Keratinocyte (primary cell): ENCODE data around the gene PSD4. TPM values are rescaled to one million over a fixed set of nuclear protein-coding genes. Genes with fewer than 3 reads are reported as not detected.

Experiments
- DNase-seq: peaks from one replicate; pipeline ENCODE4 v3.0.0-alpha.2; 2011; ENCODE audit warnings: low read depth, missing footprints, low spot score
- FAIRE-seq: peaks from 2 replicates; lab custom pipeline; 2011; peaks lifted over from hg19 to GRCh38; lab: Jason Lieb, UNC
- H2AFZ ChIP-seq: 2 replicates; pipeline ENCODE4 v1.6.0; 2012; ENCODE audit warnings: low read length, control low read depth, inconsistent platforms; ENCODE audit not compliant: control insufficient read depth
- H3K27ac ChIP-seq: 2 replicates; pipeline ENCODE4 v1.5.1; 2011; ENCODE audit warnings: low read length; ENCODE audit not compliant: control insufficient read depth, insufficient read depth
- H3K27me3 ChIP-seq: 3 replicates; pipeline ENCODE4 v1.6.0; 2011; ENCODE audit warnings: low read length; ENCODE audit not compliant: control insufficient read depth, insufficient read depth; ENCODE audit errors: extremely low read depth
- H3K36me3 ChIP-seq, 2 experiments: 2 replicates in 1 of 2; 3 replicates in 1 of 2; pipeline ENCODE4 v1.5.1; 2011; ENCODE audit warnings: low read length in 2 of 2, mild to moderate bottlenecking in 1 of 2; ENCODE audit not compliant: control insufficient read depth in 2 of 2, insufficient read depth in 2 of 2; ENCODE audit errors: extremely low read depth in 1 of 2
- H3K4me1 ChIP-seq: 3 replicates; pipeline ENCODE4 v1.5.1; 2011; ENCODE audit warnings: low read length; ENCODE audit not compliant: control insufficient read depth, insufficient read depth; ENCODE audit errors: extremely low read depth
- H3K4me2 ChIP-seq: 3 replicates; pipeline ENCODE4 v1.6.0; 2011; ENCODE audit warnings: low read depth, low read length; ENCODE audit not compliant: control insufficient read depth, insufficient read depth; ENCODE audit errors: extremely low read depth
- H3K4me3 ChIP-seq, 3 experiments: fragments of 200-600 bp in 1 of 3; sonication (generic) in 1 of 3; 2 replicates in 2 of 3; 3 replicates in 1 of 3; pipeline ENCODE4 v1.5.1; 2011 to 2016; ENCODE audit warnings: low read length in 3 of 3, mild to moderate bottlenecking in 3 of 3, control low read depth in 2 of 3, inconsistent platforms in 1 of 3, low read depth in 1 of 3, mixed read lengths in 1 of 3, mixed run types in 1 of 3, moderate library complexity in 1 of 3; ENCODE audit not compliant: control insufficient read depth in 2 of 3, insufficient read depth in 2 of 3; ENCODE audit errors: extremely low read depth in 1 of 3
- H3K79me2 ChIP-seq: 2 replicates; pipeline ENCODE4 v1.6.0; 2012; ENCODE audit warnings: low read length; ENCODE audit not compliant: control insufficient read depth, insufficient read depth
- H3K9ac ChIP-seq: 3 replicates; pipeline ENCODE4 v1.6.0; 2011; ENCODE audit warnings: low read length; ENCODE audit not compliant: control insufficient read depth, insufficient read depth; ENCODE audit errors: extremely low read depth
- H3K9me1 ChIP-seq: 3 replicates; pipeline ENCODE4 v1.6.0; 2011; ENCODE audit warnings: low read length; ENCODE audit not compliant: control insufficient read depth, insufficient read depth; ENCODE audit errors: extremely low read depth
- H3K9me3 ChIP-seq: 2 replicates; pipeline ENCODE4 v1.5.1; 2012; ENCODE audit warnings: low read depth, low read length; ENCODE audit not compliant: control insufficient read depth
- H4K20me1 ChIP-seq: 3 replicates; pipeline ENCODE4 v1.6.0; 2011; ENCODE audit warnings: low read length; ENCODE audit not compliant: control insufficient read depth, insufficient read depth; ENCODE audit errors: extremely low read depth
- CTCF ChIP-seq, 3 experiments: IDR thresholded peaks in 1 of 3; conservative IDR thresholded peaks in 1 of 3; optimal IDR thresholded peaks in 1 of 3; 2 replicates in 2 of 3; 3 replicates in 1 of 3; pipeline versions ENCODE3 to v1.5.1; 2011; ENCODE audit warnings: low read length in 3 of 3, mild to moderate bottlenecking in 3 of 3, moderate library complexity in 2 of 3, control low read depth in 1 of 3, inconsistent platforms in 1 of 3; ENCODE audit not compliant: insufficient read depth in 2 of 3; ENCODE audit errors: extremely low read depth in 1 of 3
- EZH2 ChIP-seq: IDR thresholded peaks from one replicate; pipeline ENCODE4 v1.6.1; 2012; ENCODE audit warnings: inconsistent platforms, mild to moderate bottlenecking, low read length, moderate library complexity
- dilution Hi-C: fragments of 300-500 bp; cut with MboI; formaldehyde crosslinking; loops from one replicate; pipeline ENCODE4 v1.7.0; 2020; ENCODE audit warnings: low sequenced_read_pairs; ENCODE audit not compliant: extremely low pct_ligation_motif_present
- polyA plus RNA-seq, 5 experiments: library from polyadenylated mRNA; depleted of rRNA in 3 of 5; stranded (reverse) in 3 of 5; stranded (forward) in 1 of 5; unstranded in 1 of 5; fragments of >200 nt; gene quantifications; 1 replicate in 1 of 5; 2 replicates in 3 of 5; 3 replicates in 1 of 5; pipeline versions ENCODE4 v1.2.1 to v1.2.3, GENCODE V29; 2011 to 2012; ENCODE audit warnings: missing spikeins in 2 of 5, low read depth in 1 of 5, low replicate concordance in 1 of 5

PSD4 gene
- polyA plus RNA-seq, 1 donor (not counting 4 experiments of a cell fraction or from before 2014, with no cell fraction given) = 11.1 TPM

GRCh38 chr2:113203901-113204519 is 30.2 kb downstream of the PSD4 start:
- no peak for DNase-seq
- dilution Hi-C loops = no loop called here
- Histone ChIP-seq H3K79me2 (peaks cover 8% of the 10 kb centered on the region), H3K27me3 (no peaks in the 10 kb centered on the region), H3K27ac (peak overlapping the region; percentile 36), H3K9me1 (no peaks in the 10 kb centered on the region), H2AFZ (no peak overlapping the region), H3K36me3 (peaks cover 8 to 11% of the 10 kb centered on the region in 2 experiments), H4K20me1 (no peaks in the 10 kb centered on the region), H3K4me1 (peaks cover 32% of the 10 kb centered on the region), H3K4me3 (no peak overlapping the region), H3K9me3 (no peaks in the 10 kb centered on the region), H3K4me2 (no peak overlapping the region), H3K9ac (peak overlapping the region; percentile 13)
- peak; percentile 93 to 100 (median 99) for TF ChIP-seq CTCF (optimal IDR thresholded peaks at IDR 0.05 in 1 of 3, IDR thresholded peaks at IDR 0.05 in 1 of 3, conservative IDR thresholded peaks at IDR 0.05 in 1 of 3; ENCODE audit: extremely low read depth in 1 of 3, insufficient read depth in 2 of 3, low read length in 3 of 3)
- TF ChIP-seq EZH2 = no peak
- FAIRE-seq = peak; percentile 89

GRCh38 chr2:113206251-113206650 is 32.5 kb downstream of the PSD4 start:
- TF ChIP-seq CTCF (optimal IDR thresholded peaks at IDR 0.05 in 1 of 3, IDR thresholded peaks at IDR 0.05 in 1 of 3, conservative IDR thresholded peaks at IDR 0.05 in 1 of 3; ENCODE audit: extremely low read depth in 1 of 3, insufficient read depth in 2 of 3, low read length in 3 of 3) (no peak), EZH2 (no peak)
- Histone ChIP-seq H3K4me2 (no peak overlapping the region), H3K4me1 (peaks cover 30% of the 10 kb centered on the region), H3K36me3 (peaks cover 5 to 9% of the 10 kb centered on the region in 2 experiments), H2AFZ (no peak overlapping the region), H3K27ac (no peak overlapping the region), H4K20me1 (no peaks in the 10 kb centered on the region), H3K9ac (no peak overlapping the region), H3K9me3 (no peaks in the 10 kb centered on the region), H3K4me3 (no peak overlapping the region), H3K27me3 (no peaks in the 10 kb centered on the region), H3K79me2 (peaks cover 4% of the 10 kb centered on the region), H3K9me1 (no peaks in the 10 kb centered on the region)
- FAIRE-seq (no peak), DNase-seq (no peak)
- dilution Hi-C loops = no loop called here
